CD4-positive, alpha-beta T cell (primary cell): ENCODE results near the gene OVCA2. TPM values are rescaled to one million over a fixed set of nuclear protein-coding genes. Genes with fewer than 3 reads are reported as not detected.

Experiments used
- ATAC-seq: fragments of 200-7000 bp; cut with Tn5 transposase; one replicate; pipeline ENCODE4 v1.10.0; 2022; ENCODE audit warnings: mild to moderate bottlenecking; ENCODE audit not compliant: poor library complexity
- CTCF ChIA-PET: fragments of 350-600 bp; sonication (Branson Sonifier 250); formaldehyde crosslinking; loops from one replicate; lab custom pipeline; 2021; ENCODE audit warnings: antibody characterized with exemption, inconsistent platforms; lab: Charles Lee
- POLR2A ChIA-PET: fragments of 350-600 bp; sonication (Branson Sonifier 250); formaldehyde crosslinking; loops from one replicate; lab custom pipeline; 2021; ENCODE audit warnings: antibody characterized with exemption, inconsistent platforms; lab: Charles Lee
- DNase-seq, 14 experiments: peaks; one replicate each; pipeline ENCODE4 v3.0.0-alpha.2; 2013 to 2020; ENCODE audit warnings: mixed read lengths in 2 of 14
- H3K27ac ChIP-seq, 2 donors: one replicate each; pipeline versions ENCODE4 v1.5.1 to v1.7.0; 2013; ENCODE audit warnings: low read length in 2 of 2, low read depth in 1 of 2, mild to moderate bottlenecking in 1 of 2
- H3K27me3 ChIP-seq, 2 experiments: 1 replicate in 1 of 2; 2 replicates in 1 of 2; pipeline versions ENCODE4 v1.6.1 to v1.7.0; 2013; ENCODE audit warnings: low read length in 2 of 2, control low read depth in 1 of 2, mild to moderate bottlenecking in 1 of 2, moderate library complexity in 1 of 2; ENCODE audit not compliant: insufficient read depth in 2 of 2, control insufficient read depth in 1 of 2
- H3K36me3 ChIP-seq: one replicate; pipeline ENCODE4 v1.6.1; 2013; ENCODE audit warnings: low read length, control low read depth; ENCODE audit not compliant: insufficient read depth
- H3K4me1 ChIP-seq: one replicate; pipeline ENCODE4 v1.6.1; 2013; ENCODE audit warnings: low read length, control low read depth; ENCODE audit not compliant: insufficient read depth
- H3K4me3 ChIP-seq: one replicate; pipeline ENCODE4 v1.5.1; 2013; ENCODE audit warnings: mild to moderate bottlenecking, low read length, moderate library complexity
- H3K9me3 ChIP-seq, 2 experiments: 1 replicate in 1 of 2; 2 replicates in 1 of 2; pipeline versions ENCODE4 v1.6.1 to v1.7.0; 2013; ENCODE audit warnings: low read length in 2 of 2, mild to moderate bottlenecking in 2 of 2, control low read depth in 1 of 2, moderate library complexity in 1 of 2; ENCODE audit not compliant: control insufficient read depth in 1 of 2, insufficient read depth in 1 of 2
- H3K27ac Mint-ChIP-seq: one replicate; pipeline ENCODE4 v1.8.0; 2020; ENCODE audit warnings: mixed read lengths
- H3K27me3 Mint-ChIP-seq: one replicate; pipeline ENCODE4 v1.8.0; 2021; ENCODE audit warnings: mixed read lengths
- H3K36me3 Mint-ChIP-seq: one replicate; pipeline ENCODE4 v1.8.0; 2021; ENCODE audit warnings: low read depth, mixed read lengths
- H3K4me1 Mint-ChIP-seq: one replicate; pipeline ENCODE4 v1.8.0; 2021; ENCODE audit warnings: low read depth, mixed read lengths
- H3K4me3 Mint-ChIP-seq: one replicate; pipeline ENCODE4 v1.8.0; 2020; ENCODE audit warnings: mild to moderate bottlenecking, mixed read lengths
- H3K9me3 Mint-ChIP-seq: one replicate; pipeline ENCODE4 v1.8.0; 2020; ENCODE audit warnings: mixed read lengths
- CTCF ChIP-seq: fragments of 200-600 bp; IDR thresholded peaks from one replicate; pipeline ENCODE4 v1.8.0; 2022; ENCODE audit warnings: antibody characterized with exemption, mild to moderate bottlenecking
- intact Hi-C, 2 experiments: fragments of 100-400 bp; cut with DNase I in 1 of 2; cut with micrococcal nuclease in 1 of 2; formaldehyde crosslinking; loops; one replicate each; pipeline versions ENCODE4 v1.15.1 to v1.9.0; 2023 to 2025; cut with DNase I, micrococcal nuclease
- total RNA-seq, 174 experiments: library from RNA in 2 of 174; stranded (reverse) in 2 of 174; gene quantifications; one replicate each; pipeline ENCODE4 v1.2.3 and lab custom pipeline; 2021 to 2026

The OVCA2 gene
- total RNA-seq, 2 experiments from 2014 or later: 34.4 to 35.1 TPM

- Mint-ChIP-seq H3K27ac (no peak overlapping the region), H3K4me1 (no peaks in the 10 kb centered on the region), H3K9me3 (no peaks in the 10 kb centered on the region), H3K27me3 (no peaks in the 10 kb centered on the region), H3K36me3 (peaks cover 78% of the 10 kb centered on the region), H3K4me3 (no peak overlapping the region)
- no peak for TF ChIP-seq CTCF
- DNase-seq (no peak), ATAC-seq (no peak)
- H3K27ac ChIP-seq: no peak overlapping the region
- no peaks in the 10 kb centered on the region for H3K9me3 ChIP-seq
- peaks cover 16% of the 10 kb centered on the region for H3K4me1 ChIP-seq
- ChIA-PET POLR2A (interaction anchor here (1.6 kb wide), 1 partner anchor 14 kb away, joined by 6 read pairs; no protein-coding TSS in a partner anchor), CTCF (no interaction called here)
- H3K27me3 ChIP-seq: no peaks in the 10 kb centered on the region
- peaks cover 55% of the 10 kb centered on the region for H3K36me3 ChIP-seq
- no peak overlapping the region for H3K4me3 ChIP-seq
- intact Hi-C loops: no loop called here
These were observed 33.7 kb downstream of the OVCA2 start for GRCh38 chr17:2075336-2076086.

- no peak overlapping the region for H3K4me3 Mint-ChIP-seq
These were observed 34.5 kb downstream of the OVCA2 start for GRCh38 chr17:2076087-2076984.

More at GRCh38 chr17:2076087-2076984, 34.5 kb downstream of the OVCA2 start:
- H3K36me3 Mint-ChIP-seq: peaks cover 76% of the 10 kb centered on the region
- DNase-seq (no peak), ATAC-seq (no peak)
- no peaks in the 10 kb centered on the region for H3K27me3 ChIP-seq
- intact Hi-C loops: no loop called here
- no peaks in the 10 kb centered on the region for H3K4me1 Mint-ChIP-seq
- no peaks in the 10 kb centered on the region for H3K27me3 Mint-ChIP-seq
- peaks cover 8% of the 10 kb centered on the region for H3K4me1 ChIP-seq
- H3K27ac ChIP-seq: no peak overlapping the region
- H3K9me3 ChIP-seq: no peaks in the 10 kb centered on the region
- no peak overlapping the region for H3K4me3 ChIP-seq
- no peak overlapping the region for H3K27ac Mint-ChIP-seq
- no peak for TF ChIP-seq CTCF
- H3K9me3 Mint-ChIP-seq: no peaks in the 10 kb centered on the region
- H3K36me3 ChIP-seq: peaks cover 54% of the 10 kb centered on the region
- CTCF ChIA-PET: no interaction called here
- POLR2A ChIA-PET: no interaction called here
